Sigmoid colon (tissue), 4 donors: ENCODE measurements around the gene FAM184B.

Experiments used
- POLR2A ChIP-seq, 2 donors: fragments of 450-650 bp; IDR thresholded peaks; one replicate each; pipeline ENCODE4 v1.6.1; 2016; ENCODE audit warnings: antibody characterized with exemption in 2 of 2, mild to moderate bottlenecking in 2 of 2, moderate library complexity in 2 of 2
- POLR2AphosphoS5 ChIP-seq, 4 donors: sonication (generic); formaldehyde crosslinking; IDR thresholded peaks; one replicate each; pipeline ENCODE4 v1.6.1; 2017; ENCODE audit warnings: antibody characterized with exemption in 4 of 4
- TF ChIP-seq, protein P1 (sequence below), 4 experiments: fragments of 450-650 bp in 3 of 4; fragments of 200-600 bp in 1 of 4; IDR thresholded peaks; one replicate each; pipeline ENCODE4 v1.5.1; 2016 to 2019; ENCODE audit warnings: antibody characterized with exemption in 4 of 4, mild to moderate bottlenecking in 3 of 4, moderate library complexity in 2 of 4

DNA sequence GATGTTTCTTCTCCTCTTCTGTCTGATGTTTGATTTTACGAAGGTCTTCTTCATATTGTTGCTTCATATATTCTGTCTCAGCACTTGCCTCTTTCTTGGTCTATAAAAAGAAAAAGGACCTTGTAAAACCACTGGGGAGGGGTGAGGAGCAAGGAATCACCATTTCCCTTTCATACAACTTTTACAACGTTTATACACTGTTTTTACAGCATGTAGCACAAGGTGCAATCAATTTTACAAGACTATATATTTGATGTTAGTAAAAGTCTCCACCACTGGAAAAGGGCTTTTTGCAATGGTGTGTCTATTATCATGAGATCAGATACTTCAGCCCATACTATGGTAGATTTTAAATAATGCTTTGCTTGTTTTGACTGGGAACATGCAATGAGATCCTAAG is 76.3 kb downstream of the FAM184B start:
- TF ChIP-seq POLR2A (IDR thresholded peaks at IDR 0.05), result no peak
- TF ChIP-seq, protein P1, sequence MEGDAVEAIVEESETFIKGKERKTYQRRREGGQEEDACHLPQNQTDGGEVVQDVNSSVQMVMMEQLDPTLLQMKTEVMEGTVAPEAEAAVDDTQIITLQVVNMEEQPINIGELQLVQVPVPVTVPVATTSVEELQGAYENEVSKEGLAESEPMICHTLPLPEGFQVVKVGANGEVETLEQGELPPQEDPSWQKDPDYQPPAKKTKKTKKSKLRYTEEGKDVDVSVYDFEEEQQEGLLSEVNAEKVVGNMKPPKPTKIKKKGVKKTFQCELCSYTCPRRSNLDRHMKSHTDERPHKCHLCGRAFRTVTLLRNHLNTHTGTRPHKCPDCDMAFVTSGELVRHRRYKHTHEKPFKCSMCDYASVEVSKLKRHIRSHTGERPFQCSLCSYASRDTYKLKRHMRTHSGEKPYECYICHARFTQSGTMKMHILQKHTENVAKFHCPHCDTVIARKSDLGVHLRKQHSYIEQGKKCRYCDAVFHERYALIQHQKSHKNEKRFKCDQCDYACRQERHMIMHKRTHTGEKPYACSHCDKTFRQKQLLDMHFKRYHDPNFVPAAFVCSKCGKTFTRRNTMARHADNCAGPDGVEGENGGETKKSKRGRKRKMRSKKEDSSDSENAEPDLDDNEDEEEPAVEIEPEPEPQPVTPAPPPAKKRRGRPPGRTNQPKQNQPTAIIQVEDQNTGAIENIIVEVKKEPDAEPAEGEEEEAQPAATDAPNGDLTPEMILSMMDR (IDR thresholded peaks at IDR 0.05), result no peak
- no peak for TF ChIP-seq POLR2AphosphoS5 (IDR thresholded peaks at IDR 0.05)
